GM19035 (cell line): Measurements from ENCODE around the gene ADRA2C.

Source experiments
- ATAC-seq: cut with Tn5 transposase; IDR thresholded peaks from one replicate; pipeline ENCODE4 v1.9.1; 2021; ENCODE audit not compliant: unreplicated experiment

ADRA2C gene

GRCh38 chr4:3756343-3757059 is 9.7 kb upstream of the ADRA2C start:
- ATAC-seq: no peak

- no peak for ATAC-seq
Observed at GRCh38 chr4:3759236-3759635, 6.9 kb upstream of the ADRA2C start.

GRCh38 chr4:3760346-3760745 is 5.8 kb upstream of the ADRA2C start:
- ATAC-seq: no peak

- no peak for ATAC-seq
Observed at GRCh38 chr4:3760841-3761240, 5.3 kb upstream of the ADRA2C start.

GRCh38 chr4:3762264-3762663 is 3.9 kb upstream of the ADRA2C start:
- no peak for ATAC-seq

GRCh38 chr4:3762753-3763549 is 3.2 kb upstream of the ADRA2C start:
- ATAC-seq: no peak

- ATAC-seq: no peak
Observed at GRCh38 chr4:3765271-3766035, 732 bp upstream of the ADRA2C start.

GRCh38 chr4:3766785-3767569 is 792 bp downstream of the ADRA2C start:
- ATAC-seq: no peak

GRCh38 chr4:3767570-3768288 is 1.5 kb downstream of the ADRA2C start:
- no peak for ATAC-seq

- no peak for ATAC-seq
Observed at GRCh38 chr4:3768842-3769641, 2.9 kb downstream of the ADRA2C start.

- no peak for ATAC-seq
Observed at GRCh38 chr4:3769642-3770184, 3.5 kb downstream of the ADRA2C start.

GRCh38 chr4:3770323-3771163 is 4.4 kb downstream of the ADRA2C start:
- ATAC-seq: no peak

- ATAC-seq: no peak
Observed at GRCh38 chr4:3771164-3771809, 5.1 kb downstream of the ADRA2C start.

- ATAC-seq: no peak
Observed at GRCh38 chr4:3771939-3772495, 5.8 kb downstream of the ADRA2C start.

- no peak for ATAC-seq
Observed at GRCh38 chr4:3772632-3773031, 6.4 kb downstream of the ADRA2C start.

- ATAC-seq: no peak
Observed at GRCh38 chr4:3773552-3774001, 7.4 kb downstream of the ADRA2C start.

- no peak for ATAC-seq
Observed at GRCh38 chr4:3774253-3774883, 8.2 kb downstream of the ADRA2C start.
